Thoracic aorta (tissue), 2 donors: ENCODE measurements around the gene CYFIP2. TPM values are rescaled to one million over a fixed set of nuclear protein-coding genes. Genes with fewer than 3 reads are reported as not detected.

Experiments used
- ATAC-seq: fragments of 150-250 bp; one replicate; pipeline ENCODE4 v1.8.0; 2017; ENCODE audit warnings: low read depth; ENCODE audit not compliant: insufficient number of reproducible peaks, low FRiP score
- DNase-seq: peaks from one replicate; pipeline ENCODE4 v3.0.0-alpha.2; 2020; ENCODE audit warnings: low spot score
- H3K27ac ChIP-seq, 2 donors: fragments of 200-600 bp; sonication (generic); 1 replicate in 1 of 2; 2 replicates in 1 of 2; pipeline ENCODE4 v1.5.1; 2016; ENCODE audit warnings: mild to moderate bottlenecking in 2 of 2, moderate library complexity in 2 of 2
- H3K27me3 ChIP-seq: fragments of 200-600 bp; sonication (generic); replicated peaks from 2 replicates; pipeline ENCODE4 v1.6.0; 2016; ENCODE audit warnings: mild to moderate bottlenecking; ENCODE audit not compliant: insufficient read depth
- H3K36me3 ChIP-seq: fragments of 200-600 bp; sonication (generic); one replicate; pipeline ENCODE4 v1.5.1; 2016
- H3K4me1 ChIP-seq, 2 donors: fragments of 200-600 bp; sonication (generic); 1 replicate in 1 of 2; 2 replicates in 1 of 2; pipeline versions ENCODE4 v1.5.1 to v1.6.0; 2016; ENCODE audit warnings: low read depth in 2 of 2, mild to moderate bottlenecking in 1 of 2; ENCODE audit not compliant: control insufficient read depth in 1 of 2
- H3K4me3 ChIP-seq: fragments of 200-600 bp; sonication (generic); 2 replicates; pipeline ENCODE4 v1.5.1; 2016; ENCODE audit warnings: mild to moderate bottlenecking
- H3K9me3 ChIP-seq: fragments of 200-600 bp; sonication (generic); 2 replicates; pipeline ENCODE4 v1.5.1; 2016
- CTCF ChIP-seq: fragments of 200-600 bp; sonication (generic); IDR thresholded peaks from one replicate; pipeline ENCODE4 v1.5.1; 2019; ENCODE audit warnings: antibody characterized with exemption
- total RNA-seq, 2 donors: library from RNA; depleted of rRNA; stranded (reverse); fragments of >200 nt; gene quantifications; one replicate each; pipeline versions ENCODE4 v1.1.0 to v1.2.3, GENCODE V29; 2016

Gene CYFIP2
- total RNA-seq, 2 donors from 2014 or later: 60.0 to 192 TPM

DNA sequence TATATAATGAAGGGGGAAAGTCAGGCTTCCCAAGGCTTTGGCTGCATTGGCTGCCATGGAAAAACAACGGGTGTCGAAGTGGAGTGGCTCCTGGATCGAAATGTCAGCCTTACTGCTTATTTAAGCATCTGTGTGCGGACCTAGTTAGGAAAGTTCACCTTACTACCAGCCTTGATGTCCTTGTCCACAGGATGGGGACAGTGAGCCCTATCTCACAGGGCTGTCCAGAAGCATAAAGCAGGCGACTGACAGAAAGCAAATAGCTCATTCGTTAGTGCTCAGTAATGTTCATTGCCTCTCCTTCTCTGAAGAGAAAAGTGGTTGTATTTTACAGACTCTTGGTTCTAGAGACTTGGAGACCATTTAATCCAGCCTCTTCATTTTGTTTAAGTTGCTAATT is 112.6 kb downstream of the CYFIP2 start:
- TF ChIP-seq CTCF: no peak
- Histone ChIP-seq H3K27ac (no peak overlapping the region), H3K4me1 (peaks cover 0 to 23% of the 10 kb centered on the region in 2 donors), H3K9me3 (no peaks in the 10 kb centered on the region), H3K4me3 (no peak overlapping the region), H3K27me3 (no peaks in the 10 kb centered on the region), H3K36me3 (no peaks in the 10 kb centered on the region)
- ATAC-seq: no peak
- DNase-seq: no peak

GRCh38 chr5:157379983-157380382 is 114.1 kb downstream of the CYFIP2 start:
- Histone ChIP-seq H3K27me3 (no peaks in the 10 kb centered on the region), H3K27ac (no peak overlapping the region), H3K9me3 (no peaks in the 10 kb centered on the region), H3K36me3 (no peaks in the 10 kb centered on the region), H3K4me1 (peaks cover 0 to 36% of the 10 kb centered on the region in 2 donors), H3K4me3 (no peak overlapping the region)
- ATAC-seq (no peak), DNase-seq (no peak)
- TF ChIP-seq CTCF: no peak

GRCh38 chr5:157381746-157382145 is 115.8 kb downstream of the CYFIP2 start:
- no peaks in the 10 kb centered on the region for H3K27me3 ChIP-seq
- no peak for TF ChIP-seq CTCF
- H3K36me3 ChIP-seq: no peaks in the 10 kb centered on the region
- H3K4me1 ChIP-seq: peaks cover 5 to 52% of the 10 kb centered on the region in 2 donors
- H3K27ac ChIP-seq: peak overlapping the region; percentile 89 to 95
- no peaks in the 10 kb centered on the region for H3K9me3 ChIP-seq
- DNase-seq (no peak), ATAC-seq (no peak)
- H3K4me3 ChIP-seq: no peak overlapping the region

GRCh38 chr5:157382996-157383800 is 117.3 kb downstream of the CYFIP2 start:
- TF ChIP-seq CTCF: no peak

GRCh38 chr5:157384971-157385709 is 119.2 kb downstream of the CYFIP2 start:
- Histone ChIP-seq H3K27me3 (no peaks in the 10 kb centered on the region), H3K4me3 (peak overlapping the region; percentile 4), H3K36me3 (no peaks in the 10 kb centered on the region), H3K9me3 (no peaks in the 10 kb centered on the region), H3K4me1 (peaks cover 14 to 67% of the 10 kb centered on the region in 2 donors), H3K27ac (peak overlapping the region; percentile 89 to 95)
- DNase-seq (peak; percentile 52), ATAC-seq (peak; percentile 90)
- no peak for TF ChIP-seq CTCF

More at GRCh38 chr5:157382996-157383800, 117.3 kb downstream of the CYFIP2 start:
- H3K9me3 ChIP-seq: no peaks in the 10 kb centered on the region
- ATAC-seq: no peak
- H3K4me3 ChIP-seq: peak overlapping the region; percentile 70
- H3K27me3 ChIP-seq: no peaks in the 10 kb centered on the region
- H3K36me3 ChIP-seq: no peaks in the 10 kb centered on the region
- no peak for DNase-seq
- H3K4me1 ChIP-seq: peaks cover 14 to 58% of the 10 kb centered on the region in 2 donors
- peak overlapping the region; percentile 89 to 95 for H3K27ac ChIP-seq
